ENCODE measurements around the gene ZNF438.
"Not testable (repeated sequence)": the region's sequence is repeated elsewhere in the genome, so short reads cannot be mapped to it uniquely, and the experiment has no call there.

Gene ZNF438

DNA sequence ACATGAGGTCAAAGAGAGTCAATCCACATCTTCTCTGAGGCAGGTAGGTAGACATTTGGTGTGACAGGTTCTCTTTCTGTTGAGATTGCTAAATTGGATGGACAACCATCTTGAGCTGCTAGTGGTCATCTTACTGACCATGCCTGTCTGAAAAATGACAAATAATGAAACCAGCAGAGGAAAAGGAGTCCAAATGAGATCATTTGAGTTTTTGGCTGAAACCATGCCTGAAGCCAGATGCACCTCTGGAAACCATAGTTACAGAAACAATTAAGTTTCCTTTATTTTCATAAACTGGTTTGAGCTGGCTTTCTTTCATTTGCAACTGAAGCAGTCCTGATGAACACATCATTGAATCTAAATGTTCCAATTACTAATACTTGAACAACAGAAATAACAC lies 100.6 kb downstream of the ZNF438 start:
- DNase-seq, result no peak

DNA sequence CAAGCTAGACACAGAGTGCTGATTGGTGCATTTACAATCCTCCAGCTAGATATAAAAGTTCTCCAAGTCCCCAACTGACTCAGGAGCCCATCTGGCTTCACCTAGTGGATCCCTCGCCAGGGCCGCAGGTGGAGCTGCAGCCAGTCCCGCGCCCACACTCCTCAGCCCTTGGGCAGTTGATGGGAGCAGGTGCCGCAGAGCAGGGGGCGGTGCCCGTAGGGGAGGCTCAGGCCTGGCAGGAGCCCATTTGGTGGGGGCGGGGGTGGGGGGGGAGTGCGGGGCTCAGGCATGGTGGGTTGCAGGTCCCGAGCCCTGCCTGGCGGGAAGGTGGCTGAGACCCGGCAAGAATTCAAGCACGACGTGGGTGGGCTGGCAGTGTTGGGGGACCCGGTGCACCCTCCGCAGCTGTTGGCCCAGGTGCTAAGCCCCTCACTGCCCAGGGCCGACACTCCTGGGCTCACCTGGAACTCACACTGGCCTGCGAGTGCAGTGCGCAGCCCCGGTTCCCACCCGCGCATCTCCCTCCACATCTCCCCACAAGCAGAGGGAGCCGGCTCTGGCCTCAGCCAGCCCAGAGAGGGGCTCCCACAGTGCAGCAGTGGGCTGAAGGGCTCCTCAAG lies 101.7 kb downstream of the ZNF438 start:
- no peak for DNase-seq

DNA sequence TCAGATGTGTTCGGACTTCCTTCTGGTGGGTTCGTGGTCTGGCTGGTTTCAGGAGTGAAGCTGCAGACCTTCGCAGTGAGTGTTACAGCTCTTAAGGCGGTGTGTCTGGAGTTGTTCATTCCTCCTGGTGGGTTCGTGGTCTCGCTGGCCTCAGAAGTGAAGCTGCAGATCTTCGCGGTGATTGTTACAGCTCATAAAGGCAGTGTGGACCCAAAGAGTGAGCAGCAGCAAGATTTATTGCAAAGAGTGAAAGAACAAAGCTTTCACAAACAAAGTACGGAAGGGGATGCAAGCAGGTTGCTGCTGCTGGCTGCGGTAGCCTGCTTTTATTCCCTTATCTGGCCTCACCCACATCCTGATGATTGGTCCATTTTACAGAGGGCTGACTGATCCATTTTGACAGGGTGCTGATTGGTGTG lies 102.3 kb downstream of the ZNF438 start:
- DNase-seq, result not testable (repeated sequence)

DNA sequence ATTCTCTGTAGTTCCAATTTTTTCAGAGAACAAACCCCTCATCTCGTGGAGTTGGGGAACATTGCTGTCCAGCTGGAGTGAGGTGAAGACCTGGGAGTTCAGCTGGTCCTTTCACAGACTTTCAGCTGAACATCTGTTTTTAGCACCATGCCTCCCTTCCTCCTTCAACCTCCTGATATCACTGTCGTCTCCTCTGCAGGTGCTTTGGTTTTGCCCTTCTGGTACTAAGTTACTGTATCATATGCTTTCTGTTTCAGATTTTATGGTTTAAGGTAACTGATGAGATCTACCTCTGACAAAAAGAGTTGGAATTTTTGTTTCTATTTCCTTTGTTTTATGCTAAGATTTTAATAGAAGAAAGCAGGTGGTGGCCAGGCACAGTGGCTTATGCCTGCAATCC lies 102.9 kb downstream of the ZNF438 start:
- no peak for DNase-seq

DNA sequence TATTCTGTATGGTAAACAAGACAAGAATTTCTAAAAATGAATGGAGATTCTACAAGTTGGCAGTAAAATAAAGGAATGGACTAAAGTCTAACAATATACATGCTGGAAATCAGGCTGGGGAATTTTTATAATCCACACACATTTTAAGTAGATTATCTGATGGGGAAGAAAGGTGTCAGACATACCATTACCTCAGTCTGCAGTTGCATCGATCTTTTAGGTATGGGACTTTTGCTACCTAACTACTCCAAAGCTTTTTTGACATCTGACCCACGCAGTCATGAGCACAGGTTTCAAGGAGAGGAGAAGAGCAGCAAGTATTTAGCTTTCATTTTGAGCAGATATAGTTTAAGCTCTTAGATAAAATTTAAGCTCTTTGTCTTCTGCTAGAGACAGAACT lies 113.0 kb downstream of the ZNF438 start:
- no peak for DNase-seq

DNA sequence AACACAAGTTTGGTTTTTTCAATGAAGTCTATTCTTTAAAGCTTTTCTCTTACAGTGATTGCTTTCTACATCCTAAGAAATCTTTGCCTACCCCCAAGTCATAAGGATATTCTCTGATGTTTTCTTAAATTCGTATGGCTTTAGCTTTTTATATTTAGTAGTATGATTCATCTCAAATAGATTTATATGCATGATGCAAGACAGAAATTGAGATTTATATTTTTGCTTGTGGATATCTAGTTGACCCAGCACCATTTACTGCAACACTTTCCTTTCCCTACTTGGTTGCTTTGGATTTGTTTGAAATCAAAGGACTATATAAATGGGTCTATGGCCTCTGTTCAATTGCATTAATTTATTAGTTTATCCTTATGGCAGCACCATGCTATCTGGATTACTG lies 113.9 kb downstream of the ZNF438 start:
- no peak for DNase-seq

DNA sequence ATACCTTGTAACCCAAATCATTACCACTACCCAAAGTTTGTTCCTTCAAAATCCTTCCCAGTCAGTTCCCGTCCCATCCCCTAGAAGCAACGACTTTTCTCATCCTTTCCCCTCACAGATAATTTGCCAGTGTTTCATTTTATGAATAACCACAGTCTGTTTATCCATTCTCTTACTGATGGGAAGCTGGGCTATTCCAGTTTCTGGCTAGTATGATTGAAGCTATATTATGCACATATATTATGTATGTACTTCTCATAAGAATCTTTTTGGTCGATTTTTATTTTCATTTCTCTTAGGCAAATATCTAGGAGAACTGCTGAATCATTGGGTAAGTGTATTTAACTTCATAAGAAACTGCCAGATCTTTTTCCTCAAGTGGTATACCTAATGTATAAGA lies 114.6 kb downstream of the ZNF438 start:
- no peak for DNase-seq

DNA sequence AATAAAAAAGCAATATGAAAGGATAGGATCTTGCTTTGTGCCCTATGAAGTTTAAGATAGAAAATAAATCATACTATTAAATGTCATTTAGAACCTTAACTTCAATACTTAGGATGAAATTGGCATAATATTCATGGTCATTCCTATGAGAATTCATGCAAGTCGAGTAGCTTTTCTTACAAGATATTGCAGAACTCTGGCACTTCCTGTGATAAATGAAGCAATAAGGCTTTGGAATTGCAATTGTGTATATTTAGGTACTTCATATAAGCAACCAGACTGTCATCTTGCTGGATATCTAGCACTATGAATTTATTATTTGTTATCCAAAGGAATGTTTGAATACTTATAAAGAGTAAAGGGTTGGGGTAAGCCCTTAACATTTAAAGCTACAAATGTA lies 116.5 kb downstream of the ZNF438 start:
- no peak for DNase-seq

DNA sequence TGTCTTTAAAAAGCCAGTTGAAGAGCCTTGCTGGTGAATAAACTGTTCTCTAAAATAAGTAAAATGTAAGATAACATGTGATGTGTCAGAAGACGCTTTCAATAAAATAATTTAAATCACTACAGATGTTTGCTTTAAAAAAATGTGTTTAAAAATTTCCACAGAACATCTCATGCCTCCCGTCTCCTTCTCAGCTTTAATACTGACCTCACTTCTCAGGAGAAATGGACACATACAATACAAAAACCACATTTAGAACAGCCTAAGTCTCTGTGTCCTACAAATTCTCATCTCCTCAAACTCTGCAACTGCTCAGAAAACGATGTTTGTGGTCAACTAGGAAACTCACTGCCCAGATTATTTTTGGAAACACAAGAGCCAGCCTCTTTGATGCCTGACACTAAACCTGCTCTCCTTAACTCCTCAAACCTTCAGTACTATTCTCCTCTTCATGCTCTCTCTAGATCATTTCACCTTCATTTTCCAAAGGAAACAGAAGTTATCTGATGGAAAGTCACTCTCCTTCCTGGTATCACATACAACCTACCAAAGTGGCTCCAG lies 120.3 kb downstream of the ZNF438 start:
- no peak for DNase-seq

DNA sequence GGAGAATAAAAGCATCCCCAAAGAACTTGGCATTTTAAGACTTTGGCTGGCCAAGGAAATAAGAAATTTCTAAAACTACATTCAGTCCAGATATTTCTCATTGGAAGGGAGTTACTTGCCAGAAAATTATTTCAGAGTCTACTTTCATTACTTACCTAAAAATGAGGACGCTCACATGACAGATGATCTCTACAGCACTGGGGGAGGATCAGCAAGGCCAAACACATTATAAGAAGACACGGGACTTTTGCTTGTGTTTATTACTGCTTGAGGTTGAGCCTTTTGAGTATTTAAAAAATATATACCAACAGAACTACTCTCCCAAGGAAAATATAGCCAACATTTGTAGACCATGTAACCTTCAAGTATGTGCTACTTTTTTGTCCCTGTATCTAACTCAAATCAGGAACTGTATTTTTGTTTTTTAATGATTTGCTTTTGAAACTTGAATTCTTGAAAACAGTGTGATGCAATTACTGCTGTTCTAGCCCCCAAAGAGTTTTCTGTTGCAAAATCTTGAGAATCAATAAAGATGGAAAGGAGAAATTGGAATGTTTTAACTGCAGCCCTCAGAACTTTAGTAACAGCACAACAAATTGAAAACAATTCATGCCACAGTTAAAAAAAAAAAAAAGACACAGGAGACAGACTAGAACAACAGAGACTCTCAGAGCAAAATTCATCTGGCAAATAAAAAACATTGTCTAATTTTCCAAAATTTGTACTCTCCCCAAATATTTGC lies 128.1 kb downstream of the ZNF438 start:
- DNase-seq, result no peak

DNA sequence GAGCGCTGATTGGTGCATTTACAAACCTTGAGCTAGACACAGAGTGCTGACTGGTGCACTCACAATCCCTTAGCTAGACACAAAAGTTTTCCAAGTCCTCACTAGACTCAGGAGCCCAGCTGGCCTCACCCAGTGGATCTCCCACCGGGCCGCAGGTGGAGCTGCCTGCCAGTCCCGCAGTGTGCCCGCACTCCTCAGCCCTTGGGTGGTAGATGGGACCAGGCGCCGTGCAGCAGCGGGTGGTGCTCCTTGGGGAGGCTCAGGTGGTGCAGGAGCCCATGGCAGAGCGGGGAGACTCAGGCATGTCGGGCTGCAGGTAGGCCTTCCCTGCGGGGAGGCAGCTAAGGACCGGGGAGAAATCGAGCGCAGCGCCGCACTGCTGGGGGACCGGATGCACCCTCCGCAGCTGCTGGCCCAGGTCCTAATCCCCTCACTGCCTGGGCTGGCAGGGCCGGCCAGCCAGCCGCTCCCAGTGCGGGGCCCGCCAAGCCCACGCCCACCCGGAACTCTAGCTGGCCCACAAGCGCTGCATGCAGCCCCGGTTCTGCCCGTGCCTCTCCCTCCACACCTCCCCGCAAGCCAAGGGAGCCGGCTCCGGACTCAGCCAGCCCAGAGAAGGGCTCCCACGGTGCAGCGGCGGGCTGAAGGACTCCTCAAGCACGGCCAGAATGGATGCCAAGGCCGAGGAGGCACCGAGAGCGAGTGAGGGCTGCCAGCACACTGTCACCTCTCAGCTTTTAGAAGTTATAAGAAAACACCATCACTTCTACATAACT lies 128.9 kb downstream of the ZNF438 start:
- DNase-seq, result no peak

DNA sequence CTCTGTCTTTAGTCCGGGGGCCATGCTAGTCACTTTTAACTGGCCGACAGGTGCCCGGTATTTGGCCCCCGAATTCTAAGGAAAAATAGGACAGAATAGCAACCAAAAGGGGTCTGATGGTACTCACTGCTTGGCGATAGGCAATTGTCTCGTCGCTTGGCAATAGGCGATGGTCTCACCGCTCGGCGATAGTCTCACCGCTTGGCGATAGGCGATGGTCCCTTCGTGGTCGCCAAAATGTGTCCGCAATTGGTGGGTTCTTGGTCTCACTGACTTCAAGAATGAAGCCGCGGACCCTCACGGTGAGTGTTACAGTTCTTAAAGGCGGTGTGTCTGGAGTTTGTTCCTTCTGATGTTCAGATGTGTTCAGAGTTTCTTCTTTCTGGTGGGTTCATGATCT lies 130.2 kb downstream of the ZNF438 start:
- not testable (repeated sequence) for DNase-seq

DNA sequence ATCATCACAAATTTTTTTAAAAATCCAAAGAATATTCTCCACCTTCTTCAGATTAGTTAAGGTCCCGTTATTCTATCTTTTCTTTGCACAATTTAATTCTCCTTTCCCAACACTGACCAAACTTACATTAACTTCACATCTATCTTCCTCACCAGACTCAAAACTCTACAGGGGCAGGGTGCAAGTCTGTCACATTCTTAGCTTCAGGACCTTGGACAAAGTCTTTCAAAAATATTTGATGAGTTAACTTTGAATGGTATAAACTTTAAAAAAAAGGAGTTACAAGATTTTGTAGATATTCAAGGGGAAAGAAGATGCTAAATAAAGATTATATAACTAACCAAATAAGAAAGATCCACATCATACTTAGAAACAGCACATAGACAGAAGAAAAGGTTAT lies 132.7 kb downstream of the ZNF438 start:
- no peak for DNase-seq

DNA sequence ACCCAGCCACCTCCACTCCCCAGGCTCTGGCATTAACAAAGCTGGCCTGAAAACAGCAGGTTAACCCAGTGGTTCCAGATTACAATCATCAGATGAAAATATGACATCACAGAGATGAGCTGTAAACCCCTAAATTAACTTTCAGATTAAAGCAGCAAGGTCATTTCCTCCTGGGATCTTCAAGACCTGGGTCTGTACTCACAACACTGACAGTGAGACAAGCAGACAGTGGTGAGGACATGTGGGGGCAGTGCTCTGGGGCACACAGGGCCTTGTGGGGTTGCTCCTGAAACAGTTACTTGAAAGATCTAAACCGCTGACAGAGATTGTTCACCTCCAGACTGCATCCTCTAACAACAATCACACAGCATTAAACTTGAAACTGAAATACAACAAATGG lies 134.1 kb downstream of the ZNF438 start:
- DNase-seq, result no peak

DNA sequence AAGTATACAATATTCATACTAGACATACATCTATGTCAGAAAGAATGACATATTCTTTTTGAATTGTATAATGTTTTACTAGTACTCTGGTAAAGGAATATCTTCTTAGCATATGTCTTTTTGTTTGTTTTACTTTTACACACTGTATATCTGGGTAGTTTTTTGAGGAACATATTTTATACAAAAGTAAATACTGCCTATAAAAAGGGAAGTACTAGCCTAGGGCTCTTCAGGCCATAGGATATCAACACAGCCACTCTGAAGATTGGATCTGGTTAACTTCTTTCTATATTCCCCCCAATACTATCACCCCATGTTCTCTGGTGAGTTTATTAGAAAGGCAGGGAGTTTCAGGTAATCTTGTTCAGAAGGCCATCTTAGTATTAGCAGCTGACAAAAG lies 134.6 kb downstream of the ZNF438 start:
- DNase-seq, result no peak

DNA sequence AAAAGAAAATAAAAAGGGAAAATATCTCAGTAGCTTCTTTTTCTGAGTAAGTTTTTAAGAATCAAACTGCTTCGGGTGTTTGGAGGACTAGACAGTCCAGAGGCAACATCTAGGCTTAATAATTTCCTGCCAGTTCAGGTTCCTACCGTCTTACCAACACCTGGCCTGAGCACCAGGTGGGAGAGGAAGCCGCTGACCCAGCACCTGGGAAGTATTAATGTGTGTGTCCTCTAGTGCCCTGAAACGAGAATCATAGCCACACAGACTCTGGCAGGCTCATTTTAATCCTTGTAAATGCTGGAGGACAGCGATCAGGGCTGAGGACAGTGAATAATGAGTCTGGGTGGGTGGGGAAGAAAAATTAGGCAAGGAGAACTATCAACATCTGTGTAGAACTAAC lies 137.4 kb downstream of the ZNF438 start:
- DNase-seq, result no peak

DNA sequence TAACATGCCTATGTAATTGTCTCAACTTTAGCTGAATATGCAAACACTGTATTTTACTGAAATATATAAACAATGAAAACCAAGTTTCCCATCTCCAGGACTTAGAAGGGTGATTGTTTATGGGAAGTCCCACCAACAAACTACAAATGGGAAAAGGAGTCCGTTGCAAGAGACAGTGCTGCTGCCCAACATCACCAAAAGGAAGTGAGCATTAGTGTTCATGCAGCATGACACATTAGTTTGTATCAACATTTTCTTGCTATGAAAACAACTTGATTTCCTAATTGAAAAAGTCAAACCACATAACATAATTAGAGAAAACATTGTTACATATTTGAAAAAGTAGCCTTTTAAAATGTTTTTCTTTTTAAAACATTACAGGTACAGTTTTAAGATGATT lies 138.5 kb downstream of the ZNF438 start:
- no peak for DNase-seq

DNA sequence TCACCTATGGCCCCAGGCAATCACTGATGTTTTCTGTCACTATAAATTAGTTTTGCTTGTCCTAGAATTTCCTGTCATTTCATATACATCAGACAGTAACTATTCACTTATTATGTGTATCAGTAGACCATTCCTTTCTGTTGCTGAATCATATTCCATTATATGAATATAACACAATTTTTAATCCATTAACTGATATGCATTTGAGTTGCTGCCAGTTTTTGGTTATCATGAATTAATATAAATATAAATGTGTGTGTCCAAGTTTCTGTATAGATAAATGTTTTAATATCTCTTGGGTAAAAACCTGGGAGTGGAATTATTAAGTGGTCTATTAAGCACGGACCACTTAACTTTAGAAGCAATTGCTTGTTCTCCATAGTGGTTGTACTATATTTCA lies 143.8 kb downstream of the ZNF438 start:
- DNase-seq, result no peak

DNA sequence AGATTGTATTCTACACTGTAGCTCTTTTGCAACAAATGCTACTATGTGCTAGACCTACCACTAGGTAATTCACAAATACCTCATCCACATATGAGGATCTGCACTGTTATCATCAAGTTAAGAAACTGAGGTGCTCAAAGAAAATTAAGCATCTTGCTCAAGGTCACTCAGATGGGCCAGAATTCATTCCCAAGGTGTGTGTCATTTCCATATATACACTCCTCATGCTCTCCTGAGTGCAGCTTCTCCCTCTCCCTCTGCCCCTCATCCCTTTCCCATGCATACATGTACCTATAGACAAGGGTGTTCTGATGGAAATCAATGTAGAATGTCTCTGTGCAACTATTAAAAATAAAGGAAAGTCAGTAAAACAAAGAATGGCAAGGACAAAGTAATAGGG lies 146.2 kb downstream of the ZNF438 start:
- DNase-seq, result no peak

DNA sequence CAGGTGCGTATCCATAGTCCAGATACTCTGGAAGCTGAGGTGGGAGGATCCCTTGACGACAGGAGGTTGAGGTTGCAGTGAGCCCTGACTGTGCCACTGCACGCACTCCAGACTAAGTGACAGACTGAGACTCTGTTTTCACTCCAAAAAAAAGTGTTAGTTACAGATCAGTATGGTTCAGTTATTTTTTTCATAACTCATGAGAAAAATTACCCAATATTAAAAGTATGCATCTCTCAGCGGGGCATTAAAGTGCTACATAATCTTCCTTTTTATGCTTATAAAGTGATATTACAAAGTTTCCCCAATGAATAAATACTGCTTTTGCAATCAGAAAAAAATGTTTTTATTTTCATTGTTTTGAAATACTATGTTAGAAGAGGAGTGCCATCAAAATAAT lies 147.9 kb downstream of the ZNF438 start:
- DNase-seq, result no peak

DNA sequence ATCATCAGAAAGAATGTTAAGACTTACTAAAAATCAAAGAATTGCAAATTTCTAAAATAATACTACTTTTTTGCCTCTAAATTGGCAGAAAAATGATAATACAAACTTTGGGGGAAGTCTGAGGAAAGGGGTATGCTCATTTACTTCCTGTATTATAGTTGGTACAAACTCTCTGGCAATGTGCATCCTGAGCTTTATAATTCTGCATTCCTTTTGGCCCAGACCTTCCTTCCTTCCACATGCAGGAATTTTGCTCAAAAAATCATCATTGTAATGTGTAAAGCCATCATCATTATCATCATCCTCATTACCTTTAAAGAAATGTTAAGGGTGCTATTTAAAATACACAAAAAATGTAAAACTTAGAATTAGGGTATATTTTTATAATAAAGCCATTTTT lies 148.5 kb downstream of the ZNF438 start:
- no peak for DNase-seq

DNA sequence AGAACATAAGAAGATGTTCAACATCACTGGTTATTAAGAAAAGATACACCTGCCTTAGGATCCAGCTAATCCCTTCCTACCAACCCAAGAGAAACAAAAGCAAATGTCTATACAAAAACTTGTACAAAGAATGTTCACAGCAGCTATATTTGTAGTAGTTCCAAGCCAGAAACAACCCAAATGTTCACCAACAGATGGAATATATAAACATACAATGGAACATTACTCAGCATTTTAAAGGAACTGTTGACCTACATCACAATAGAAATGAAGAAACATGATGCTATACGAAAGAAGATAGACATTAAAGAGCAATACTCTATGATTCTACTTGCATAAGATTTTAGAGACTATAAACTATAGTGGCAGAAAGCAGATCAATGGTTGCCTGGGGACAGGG lies 149.4 kb downstream of the ZNF438 start:
- DNase-seq, result no peak

DNA sequence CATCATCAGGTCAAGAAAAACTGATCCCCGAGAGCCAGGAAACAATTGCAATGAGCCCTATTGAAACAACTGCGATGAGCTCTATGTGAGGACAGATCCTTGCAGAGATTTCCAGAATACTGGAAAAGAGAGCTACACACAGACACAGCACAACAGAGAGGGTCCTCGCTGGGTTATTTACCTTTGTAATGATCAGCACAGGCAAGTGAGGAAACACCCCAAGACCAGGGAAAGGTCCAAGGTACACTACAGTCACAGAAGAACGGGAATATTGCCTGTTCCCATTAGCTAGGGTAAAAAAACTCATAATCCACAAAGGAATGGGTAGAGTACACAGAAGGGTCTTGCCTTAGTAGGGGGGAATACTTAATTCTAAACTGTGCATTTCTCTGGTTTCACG lies 152.7 kb downstream of the ZNF438 start:
- DNase-seq, result no peak

DNA sequence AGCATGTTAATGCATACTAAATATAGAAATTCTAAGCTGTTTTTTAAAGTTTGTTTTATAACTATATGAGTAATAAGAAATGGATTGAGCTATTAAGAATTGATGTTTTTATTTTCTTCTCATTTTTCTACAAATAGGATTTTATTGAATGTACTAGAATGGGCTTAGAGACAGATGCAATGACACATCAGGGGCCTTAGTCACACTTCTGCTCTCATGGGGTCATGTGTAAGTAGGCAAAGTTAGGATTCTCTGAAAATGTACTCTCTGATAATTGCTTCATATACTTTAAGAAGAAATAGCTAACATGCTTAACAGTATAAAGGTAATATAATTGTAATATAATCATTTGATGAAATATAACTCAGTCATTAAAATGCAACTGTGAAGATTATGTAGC lies 154.6 kb downstream of the ZNF438 start:
- DNase-seq, result no peak

All from activated CD4-positive, alpha-beta T cell treated with anti-CD3 and anti-CD28 coated beads for 1 hour (primary cell).